Measurements from ENCODE around the gene SLC46A2.

DNA sequence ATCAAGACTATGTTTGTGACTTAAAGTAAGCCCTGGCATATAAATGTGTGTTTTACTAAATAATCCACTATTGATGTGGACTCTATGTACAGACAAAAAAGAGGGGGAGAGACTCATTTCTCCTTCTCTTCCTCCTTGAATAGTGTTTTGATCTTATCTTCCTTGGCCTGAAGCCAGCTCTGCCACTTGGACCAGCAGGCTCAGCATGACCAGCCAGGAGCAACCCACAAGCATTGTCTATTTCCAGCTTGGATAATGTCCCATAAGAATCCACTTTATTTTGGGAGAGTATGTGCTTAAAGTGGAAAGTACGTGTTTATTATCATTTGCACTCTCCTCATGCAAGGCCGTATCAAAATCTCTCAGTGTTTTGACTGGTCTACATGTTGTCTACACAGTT, 23.8 kb upstream of the SLC46A2 start:
- TF ChIP-seq EZH2 (IDR thresholded peaks at IDR 0.05; ENCODE audit: low read depth, unreplicated experiment) (no peak), POLR2AphosphoS5 (IDR thresholded peaks at IDR 0.05; ENCODE audit: low read depth) (no peak)
